Muscle of arm (tissue), 12 donors: Measurements from ENCODE around the gene DNAAF1. TPM values are rescaled to one million over a fixed set of nuclear protein-coding genes. Genes with fewer than 3 reads are reported as not detected.
"Not testable (repeated sequence)": the region's sequence is repeated elsewhere in the genome, so short reads cannot be mapped to it uniquely, and the experiment has no call there.

ENCODE experiments used
- DNase-seq: peaks from one replicate; pipeline ENCODE4 v3.0.0-alpha.2; 2013
- polyA plus RNA-seq, 12 donors: library from polyadenylated mRNA; unstranded; fragments of 120-200 nt; gene quantifications; one replicate each; pipeline ENCODE4 v1.2.1, GENCODE V29; 2013; ENCODE audit not compliant: insufficient read length in 12 of 12

Gene DNAAF1
- polyA plus RNA-seq, 12 donors: 0.13 to 0.70 (median 0.33) TPM; not detected in 2

GRCh38 chr16:84182680-84183571 is 37.8 kb downstream of the DNAAF1 start:
- DNase-seq: no peak

- no peak for DNase-seq
Observed at GRCh38 chr16:84183572-84183875, 38.4 kb downstream of the DNAAF1 start.

- DNase-seq: no peak
Observed at GRCh38 chr16:84183911-84184591, 38.9 kb downstream of the DNAAF1 start.

GRCh38 chr16:84184775-84185174 is 39.7 kb downstream of the DNAAF1 start:
- no peak for DNase-seq

- DNase-seq: peak; percentile 96
Observed at GRCh38 chr16:84186685-84187437, 41.8 kb downstream of the DNAAF1 start, which contains the start of gene TAF1C. TAF1C (minus strand) TSS chr16:84187057; CDS start chr16:84184988, 2,069 bp downstream.

GRCh38 chr16:84190731-84191388 is 45.8 kb downstream of the DNAAF1 start, which contains the start of gene ADAD2:
ADAD2 (plus strand) TSS chr16:84191157; CDS start chr16:84191231, 74 bp downstream.
- no peak for DNase-seq

GRCh38 chr16:84191466-84191865 is 46.4 kb downstream of the DNAAF1 start:
- DNase-seq: no peak

- no peak for DNase-seq
Observed at GRCh38 chr16:84193480-84193879, 48.4 kb downstream of the DNAAF1 start.

GRCh38 chr16:84194018-84194417 is 48.9 kb downstream of the DNAAF1 start:
- no peak for DNase-seq

- DNase-seq: no peak
Observed at GRCh38 chr16:84194470-84195200, 49.5 kb downstream of the DNAAF1 start.

GRCh38 chr16:84195201-84196093 is 50.3 kb downstream of the DNAAF1 start:
- no peak for DNase-seq

GRCh38 chr16:84196101-84196500 is 51.0 kb downstream of the DNAAF1 start:
- DNase-seq: no peak

- DNase-seq: no peak
Observed at GRCh38 chr16:84196727-84197394, 51.8 kb downstream of the DNAAF1 start.

GRCh38 chr16:84197466-84198128 is 52.5 kb downstream of the DNAAF1 start:
- DNase-seq: no peak

- DNase-seq: no peak
Observed at GRCh38 chr16:84198401-84198800, 53.3 kb downstream of the DNAAF1 start.

GRCh38 chr16:84199097-84199496 is 54.0 kb downstream of the DNAAF1 start:
- no peak for DNase-seq

GRCh38 chr16:84199861-84200260 is 54.8 kb downstream of the DNAAF1 start:
- DNase-seq: no peak

- DNase-seq: not testable (repeated sequence)
Observed at GRCh38 chr16:84204551-84204950, 59.4 kb downstream of the DNAAF1 start.

- not testable (repeated sequence) for DNase-seq
Observed at GRCh38 chr16:84205123-84205522, 60.0 kb downstream of the DNAAF1 start.
